ENCODE measurements around the gene KLF6.

- TF ChIP-seq CTCF (IDR thresholded peaks at IDR 0.05) (no peak), POLR2A (IDR thresholded peaks at IDR 0.05) (no peak)
Observed at GRCh38 chr10:3786295-3787015, 1.4 kb upstream of the KLF6 start.

Data from heart left ventricle (tissue), 13 donors.